Putamen (tissue), 1 donor: ENCODE measurements around the gene ARHGAP6.
"Not testable (repeated sequence)": the region's sequence is repeated elsewhere in the genome, so short reads cannot be mapped to it uniquely, and the experiment has no call there.

ENCODE experiments used
- DNase-seq: peaks from one replicate; pipeline ENCODE4 v3.0.0-alpha.2; 2016; ENCODE audit warnings: low spot score

The ARHGAP6 gene

DNA sequence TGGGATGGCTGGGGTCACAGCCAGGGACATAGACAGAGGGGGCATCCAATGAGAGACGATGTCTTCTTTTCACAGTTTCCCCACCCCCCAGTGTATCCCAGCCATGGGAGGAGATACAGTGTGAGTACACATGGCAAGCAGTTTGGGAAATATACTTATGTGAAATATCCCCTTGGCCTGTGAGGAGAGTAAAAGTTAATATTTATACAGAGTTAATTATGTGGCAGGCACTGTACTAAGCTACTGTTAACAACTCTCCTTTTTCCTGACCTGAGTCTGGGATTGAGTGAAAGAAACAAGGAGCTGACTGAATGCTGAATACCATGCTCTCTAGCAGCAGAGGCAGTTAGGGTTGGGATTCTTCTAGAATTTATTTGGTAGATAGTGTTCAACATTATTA is 519.3 kb downstream of the ARHGAP6 start:
- DNase-seq = no peak

DNA sequence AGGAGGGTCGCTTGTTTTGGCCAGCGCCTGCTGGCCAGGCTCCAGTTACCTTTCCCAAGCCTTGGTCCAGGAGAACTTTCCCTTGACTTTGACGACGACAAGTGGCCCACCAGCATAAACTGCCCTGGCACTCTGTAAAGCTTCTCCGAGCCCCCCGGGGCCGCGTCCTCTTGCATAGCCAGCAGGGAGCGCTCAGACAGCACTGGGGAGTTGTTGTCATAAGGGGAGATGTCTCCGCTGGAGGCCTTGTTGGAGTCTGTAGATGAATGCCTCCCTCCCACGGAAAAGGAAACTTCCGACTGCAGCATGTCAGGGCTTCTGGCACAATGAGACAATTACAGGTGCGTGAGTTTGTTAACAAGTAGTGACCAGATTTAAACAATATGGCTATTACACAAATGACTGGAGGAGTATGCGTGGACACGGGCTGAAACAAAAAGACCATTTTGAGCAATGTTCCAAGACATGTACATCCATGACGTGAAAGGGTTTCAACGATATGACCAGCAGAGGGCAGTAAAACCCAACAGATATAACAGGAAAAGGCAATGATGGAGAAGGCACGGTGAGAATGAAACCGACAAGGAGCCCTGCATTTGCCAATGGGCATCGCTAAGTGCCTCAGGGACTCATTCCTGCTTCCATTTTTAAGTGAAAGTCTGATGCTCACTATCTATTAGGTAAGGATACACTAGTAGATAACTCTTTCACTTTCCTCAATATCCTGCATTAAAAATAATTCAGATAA is 521.6 kb downstream of the ARHGAP6 start:
- peak; percentile 66 for DNase-seq

DNA sequence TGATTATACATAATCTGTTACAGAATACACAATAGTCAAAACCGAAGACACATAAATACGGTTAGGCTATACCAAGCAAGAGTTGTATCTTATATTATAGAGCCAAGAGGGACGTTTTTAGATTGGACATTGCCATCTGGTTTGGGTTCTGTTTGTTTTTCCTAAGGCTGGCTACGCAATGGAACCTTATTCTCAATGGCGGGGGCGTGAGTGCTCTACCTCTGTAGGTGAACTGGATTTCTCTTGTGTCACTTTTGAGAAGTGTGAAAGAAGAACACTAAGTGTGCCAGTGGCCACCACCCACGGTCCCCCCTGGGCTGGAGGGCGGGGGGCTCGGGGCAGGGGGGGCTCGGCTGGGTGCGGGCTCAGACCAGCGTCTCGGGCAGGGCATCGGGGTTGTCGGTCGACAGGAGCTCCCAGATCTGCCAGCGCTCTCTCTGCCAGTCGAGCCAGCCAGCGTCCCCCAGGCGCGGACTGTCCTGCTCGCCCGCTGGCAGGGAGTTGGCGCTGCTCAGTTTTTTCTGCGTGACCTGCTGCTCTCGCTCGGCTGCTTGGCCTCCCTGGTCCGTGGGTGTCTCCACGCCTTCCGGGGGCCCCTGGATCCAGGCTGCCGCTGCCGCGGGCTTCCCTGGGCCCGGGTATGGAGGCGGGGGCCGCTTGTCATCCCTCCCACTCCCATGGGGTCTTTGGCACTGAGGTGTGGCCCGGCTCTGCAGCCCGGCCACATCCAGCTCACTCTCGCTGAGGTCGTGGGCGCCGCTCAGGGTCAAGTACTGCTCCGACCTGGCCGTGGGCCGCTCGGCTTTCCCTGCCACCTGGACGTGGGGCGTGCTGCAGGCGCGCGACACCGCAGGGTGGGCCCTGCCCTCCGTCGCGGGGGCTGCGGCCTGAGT is 527.0 kb downstream of the ARHGAP6 start:
- DNase-seq = no peak

DNA sequence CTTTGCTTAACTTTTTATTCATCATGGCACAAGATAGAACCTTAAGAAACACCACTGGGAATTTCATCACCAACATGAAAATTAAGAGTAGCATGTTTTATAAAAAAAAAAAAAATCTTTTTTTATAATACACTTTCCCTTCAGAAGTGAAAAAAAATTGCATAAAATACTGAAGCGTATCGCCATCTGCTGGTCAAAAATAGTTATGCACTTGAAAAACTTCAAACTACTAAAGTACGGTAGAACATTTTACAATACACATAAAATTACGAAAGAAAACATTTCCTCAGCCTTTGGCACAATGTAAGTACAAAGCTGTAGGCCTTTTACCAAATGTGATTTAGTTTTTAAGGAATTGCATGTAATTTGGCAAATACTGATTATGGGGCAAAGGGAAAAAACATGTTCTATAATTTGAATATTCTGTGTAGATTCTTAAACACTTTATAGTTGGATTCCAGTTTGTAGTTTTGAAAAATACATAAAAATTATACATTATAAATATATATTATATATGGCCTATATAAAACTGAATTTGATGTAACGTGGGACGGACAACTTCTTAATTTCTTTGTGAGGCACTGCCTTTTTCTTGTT is 528.1 kb downstream of the ARHGAP6 start:
- DNase-seq = no peak

GRCh38 chrX:11135564-11136185 is 530.0 kb downstream of the ARHGAP6 start:
- DNase-seq = no peak

- no peak for DNase-seq
Measured at GRCh38 chrX:11131146-11131545, 534.6 kb downstream of the ARHGAP6 start.

DNA sequence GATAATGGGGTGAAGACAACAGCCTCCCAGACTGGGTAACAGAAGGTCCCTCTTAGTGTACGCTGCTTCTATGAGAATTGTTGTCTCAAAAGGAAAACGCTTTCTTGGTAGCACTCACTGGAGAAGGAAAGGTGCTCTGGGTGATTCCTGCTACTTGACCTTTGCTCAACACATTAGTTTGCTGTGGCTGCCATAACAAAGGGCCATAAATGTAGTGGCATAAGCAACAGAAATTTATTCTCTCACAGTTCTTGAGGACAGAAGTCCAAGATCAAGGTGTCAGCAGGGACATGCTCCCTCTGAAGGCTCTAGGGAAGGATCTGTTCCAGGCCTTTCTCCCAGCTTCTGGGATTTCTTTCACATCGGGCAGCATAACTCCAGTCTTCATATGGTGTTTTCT is 535.6 kb downstream of the ARHGAP6 start:
- no peak for DNase-seq

DNA sequence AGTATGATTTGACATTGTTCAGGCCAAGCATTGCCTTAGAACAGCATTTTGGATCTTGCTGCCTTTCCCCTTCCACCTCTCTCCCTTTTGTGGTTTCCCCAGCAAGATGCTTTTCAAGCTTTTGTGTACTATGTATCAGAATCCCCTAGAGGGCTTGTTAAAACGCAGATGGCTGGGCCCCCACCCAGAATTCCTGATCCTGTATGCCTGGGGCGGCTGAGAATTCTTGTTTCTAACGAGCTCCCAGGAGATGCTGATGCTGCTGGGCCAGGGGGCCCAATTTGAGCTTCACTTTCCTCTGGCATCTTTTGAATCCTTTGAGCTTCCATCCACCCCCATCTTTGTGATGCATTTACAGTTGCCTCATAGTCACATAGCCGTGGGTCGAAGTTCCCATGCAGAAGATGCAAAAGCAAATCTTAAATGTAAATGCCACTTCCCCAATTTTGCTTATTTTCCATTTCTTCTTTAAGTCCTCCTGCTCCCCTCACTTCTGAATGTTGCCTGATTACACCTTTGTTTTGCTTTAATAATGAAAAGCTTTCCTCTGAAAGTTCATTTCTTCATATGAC is 536.1 kb downstream of the ARHGAP6 start:
- DNase-seq = no peak

DNA sequence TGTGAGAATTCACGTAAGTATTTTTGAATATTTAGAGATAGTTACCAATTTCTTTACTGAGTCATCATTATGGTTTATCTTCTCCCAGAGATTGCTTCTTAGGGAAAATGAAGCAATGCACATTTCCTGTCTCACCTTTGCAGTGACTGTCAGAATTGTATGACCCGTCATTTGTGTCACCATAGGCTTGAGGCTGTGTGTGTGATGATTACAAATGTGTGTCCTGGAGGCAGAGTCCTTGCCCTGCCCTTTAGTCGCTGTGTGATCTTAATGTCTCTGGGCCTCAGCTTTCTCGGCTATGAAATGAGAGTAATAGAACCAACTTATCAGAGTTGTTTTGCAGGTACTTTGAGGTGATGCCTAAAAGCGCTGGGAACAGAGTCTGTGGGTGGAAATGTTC is 540.7 kb downstream of the ARHGAP6 start:
- no peak for DNase-seq

DNA sequence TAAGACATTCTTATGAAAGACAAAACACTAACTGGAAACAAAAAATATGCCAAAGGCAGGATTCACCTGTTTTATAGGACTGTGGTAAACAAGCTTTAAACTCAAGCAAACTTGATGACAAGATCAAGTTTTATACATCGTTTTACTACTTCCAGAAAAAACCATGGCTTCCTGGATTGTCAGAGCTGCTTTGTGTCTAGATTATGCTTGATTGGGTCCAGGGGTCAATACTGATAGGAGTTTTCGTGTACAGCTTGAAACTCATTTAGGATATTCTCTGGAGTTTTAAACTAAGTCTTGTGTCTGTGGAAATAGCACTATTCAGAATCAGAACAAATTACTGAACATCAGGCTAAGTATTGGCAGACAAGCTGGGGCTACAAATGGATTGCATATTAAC is 541.6 kb downstream of the ARHGAP6 start:
- no peak for DNase-seq

- not testable (repeated sequence) for DNase-seq
Measured at GRCh38 chrX:11123087-11123486, 542.6 kb downstream of the ARHGAP6 start.

DNA sequence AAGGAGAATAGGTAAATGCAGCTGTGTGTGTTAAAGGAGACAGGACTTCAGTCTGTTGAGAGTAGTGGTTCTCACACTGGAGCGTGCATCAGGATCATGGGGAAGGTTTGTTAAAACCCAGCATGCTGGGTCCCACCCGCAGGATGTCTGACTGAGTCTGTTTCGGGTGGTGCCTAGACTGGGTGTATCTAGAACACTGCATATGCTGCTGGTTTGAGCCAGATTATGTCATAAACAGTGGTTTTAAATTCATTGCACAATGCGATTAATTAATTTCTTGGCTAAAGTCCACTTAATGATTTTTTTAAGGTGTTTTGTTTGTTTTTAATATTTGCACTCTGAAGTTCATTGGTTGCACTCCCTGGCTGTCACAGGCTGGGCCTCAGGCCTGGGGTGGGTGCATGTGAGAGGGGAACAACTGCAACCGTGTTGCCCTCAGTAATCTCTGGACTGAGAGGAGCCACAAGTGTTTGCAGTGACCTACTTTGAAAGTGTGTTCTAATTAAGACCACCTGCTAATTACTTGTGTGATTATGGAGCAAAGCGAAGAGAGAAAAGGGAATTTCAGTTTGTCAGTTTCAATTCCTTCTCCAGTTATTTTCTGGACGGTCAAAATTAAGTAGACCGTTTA is 546.3 kb downstream of the ARHGAP6 start:
- DNase-seq = no peak

DNA sequence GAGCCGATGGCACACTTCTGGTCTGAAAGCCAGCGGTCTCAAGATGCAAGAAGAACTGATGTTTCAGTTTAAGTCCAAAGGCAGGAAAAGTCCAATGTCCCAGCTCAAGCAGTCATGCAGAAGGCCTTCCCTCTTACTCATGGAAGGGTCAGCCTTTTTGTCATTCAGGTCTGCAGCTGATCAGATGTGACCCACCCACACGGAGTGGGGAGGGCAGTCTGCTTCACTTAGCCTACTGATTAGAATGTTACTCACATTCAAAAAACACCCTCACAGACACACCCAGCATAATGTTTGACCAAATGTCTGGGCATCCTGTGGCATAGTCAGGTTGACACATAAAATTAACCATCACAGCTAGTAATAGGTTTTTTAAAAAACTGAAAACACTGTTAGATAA is 548.0 kb downstream of the ARHGAP6 start:
- no peak for DNase-seq

- no peak for DNase-seq
Measured at GRCh38 chrX:11113731-11114130, 552.0 kb downstream of the ARHGAP6 start.

- DNase-seq = no peak
Measured at GRCh38 chrX:11111947-11112346, 553.8 kb downstream of the ARHGAP6 start.

DNA sequence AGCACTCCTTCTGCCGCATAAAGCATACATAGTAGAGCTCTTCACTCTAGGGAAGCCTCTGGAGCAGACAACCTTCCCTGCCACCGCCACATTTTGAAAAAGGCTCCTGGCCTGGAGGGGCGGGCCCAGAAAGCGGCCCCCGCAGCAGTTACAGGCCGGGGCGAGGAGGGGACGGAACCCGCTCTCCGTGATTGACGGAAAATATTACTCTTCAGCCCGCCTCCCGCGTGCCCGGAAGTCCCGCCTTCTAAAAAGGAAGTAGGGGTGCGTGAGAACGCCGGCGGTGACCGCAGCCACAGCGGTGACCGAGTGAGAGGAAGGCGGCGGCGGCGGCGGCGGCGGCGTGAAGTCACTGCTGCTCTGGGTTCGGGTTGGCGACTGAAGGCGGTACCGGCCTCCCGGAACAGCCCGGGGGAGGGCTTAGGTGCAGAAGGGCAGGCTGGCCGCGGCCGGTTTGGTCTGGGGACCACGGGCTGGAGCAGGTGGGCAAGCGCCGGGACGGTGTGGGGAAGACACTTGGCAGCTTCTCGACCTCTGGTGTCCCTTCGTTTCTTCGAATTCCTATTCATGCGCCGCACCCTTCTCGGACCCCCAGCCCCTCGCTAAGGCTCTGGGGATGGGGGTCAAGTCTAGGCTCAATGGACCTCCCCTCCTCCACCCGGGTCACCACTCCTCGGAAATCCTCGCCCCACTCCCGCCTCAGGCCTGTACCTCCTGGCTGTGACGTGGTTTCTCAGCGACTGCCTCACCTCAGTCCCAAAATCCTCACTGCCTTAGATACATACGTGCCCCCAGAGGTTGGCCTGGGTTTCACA is 554.5 kb downstream of the ARHGAP6 start, which contains the start of gene HCCS:
TSS of gene HCCS (plus strand) at position 296 of the 815 bp plus-strand sequence. CDS start 729 bp downstream, outside the sequence.
- peak; percentile 81 for DNase-seq

GRCh38 chrX:11109968-11110367 is 555.8 kb downstream of the ARHGAP6 start:
- DNase-seq = no peak

DNA sequence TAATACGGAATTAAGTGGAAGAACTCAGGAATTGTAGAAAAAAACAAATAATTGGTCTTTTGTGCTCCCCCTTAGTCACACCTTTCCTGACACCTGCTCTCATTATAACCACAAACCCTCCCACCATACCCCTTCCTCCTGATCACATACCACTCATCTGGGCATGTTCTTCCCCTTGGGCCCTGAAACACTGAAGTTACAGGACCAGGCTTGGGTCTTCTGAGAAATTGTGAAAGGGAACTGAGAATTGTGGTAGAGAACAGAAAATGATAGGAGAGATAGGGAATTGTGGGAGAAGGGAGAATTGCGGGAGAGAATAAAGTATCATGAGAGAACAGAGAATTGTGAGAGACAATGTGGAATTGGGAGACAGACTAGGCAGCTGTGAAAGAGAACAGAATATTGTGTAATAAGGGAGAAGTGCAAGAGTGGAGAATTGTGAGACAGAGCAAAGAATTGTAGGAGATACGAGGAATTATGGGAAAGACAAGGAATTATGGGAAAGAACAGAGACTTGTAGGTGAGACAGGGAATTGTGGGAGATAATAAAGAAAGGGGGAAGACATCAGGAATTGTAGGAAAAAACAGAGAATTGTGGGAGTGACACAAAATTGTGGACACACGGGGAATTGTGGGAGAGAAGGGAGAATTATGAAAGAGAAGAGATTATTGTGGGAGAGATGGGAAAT is 557.3 kb downstream of the ARHGAP6 start:
- DNase-seq = no peak

DNA sequence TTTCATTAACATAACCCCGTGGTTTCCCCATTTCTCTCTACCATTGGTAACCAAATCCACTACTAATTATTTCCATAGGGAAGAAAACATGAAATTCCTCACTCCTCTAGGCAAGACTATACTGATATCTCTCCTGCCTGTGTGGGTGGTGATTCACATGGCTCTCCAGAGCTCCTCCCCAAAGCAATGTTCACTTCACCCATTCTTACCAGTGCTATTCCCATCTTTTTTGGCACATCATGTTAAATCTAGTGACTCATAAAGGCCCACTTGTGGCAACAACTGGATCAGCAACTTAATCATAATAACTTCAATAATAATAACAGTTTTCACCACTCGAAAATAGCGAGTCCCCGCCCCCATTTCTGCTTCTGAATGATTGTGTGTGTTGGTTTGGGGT is 560.6 kb downstream of the ARHGAP6 start:
- DNase-seq = no peak

DNA sequence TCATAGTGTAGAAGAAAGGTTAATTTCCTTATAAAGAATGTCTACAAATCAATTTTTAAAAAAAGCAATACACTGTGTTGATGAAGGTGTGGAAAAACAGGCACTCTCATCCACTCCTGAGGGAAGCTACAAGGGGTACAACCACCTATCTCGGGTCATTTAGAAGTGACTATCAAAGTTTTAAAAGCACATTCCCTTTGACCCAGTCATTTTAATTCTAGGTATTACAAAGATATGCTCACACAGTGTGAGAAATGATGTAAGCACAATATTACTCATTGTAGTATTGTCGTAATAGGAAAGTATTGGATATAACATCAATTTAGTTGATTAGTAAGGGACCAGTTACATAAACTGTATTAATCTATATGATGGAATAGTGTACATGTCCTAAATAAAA is 562.0 kb downstream of the ARHGAP6 start:
- no peak for DNase-seq
